Measurements from ENCODE around the gene RRAGD.

Gene RRAGD

DNA sequence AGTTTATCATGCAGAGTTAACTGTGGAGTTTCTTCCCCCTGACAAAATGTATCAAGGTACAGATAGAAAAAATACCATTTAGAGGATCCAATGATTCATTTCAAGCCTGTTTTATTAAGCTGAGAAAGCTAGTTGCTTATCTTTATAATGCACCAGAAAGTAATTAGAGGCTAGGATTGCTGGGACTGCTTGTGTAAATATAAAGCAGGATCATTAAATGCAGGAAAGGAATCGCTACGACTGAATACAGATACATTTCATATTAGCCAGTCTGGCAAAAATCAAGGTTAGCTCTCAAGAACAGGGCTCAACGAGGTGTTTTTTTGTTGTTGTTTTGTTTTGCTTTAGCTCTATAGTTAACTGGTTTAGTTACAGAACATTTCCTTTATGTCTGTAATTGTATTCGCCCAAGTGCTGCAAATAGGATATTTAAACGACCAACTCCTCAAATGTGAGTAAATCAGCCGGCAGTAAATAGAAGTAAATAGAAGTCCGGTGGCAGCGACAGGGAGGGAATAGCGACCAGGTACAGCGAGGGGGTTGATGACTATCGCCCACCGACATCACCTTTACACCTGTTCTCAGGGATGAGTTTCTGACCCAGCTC is 60.3 kb downstream of the RRAGD start:
- DNase-seq (ENCODE audit: extremely low spot score, insufficient read length, low read depth) (no peak), FAIRE-seq (no peak)

DNA sequence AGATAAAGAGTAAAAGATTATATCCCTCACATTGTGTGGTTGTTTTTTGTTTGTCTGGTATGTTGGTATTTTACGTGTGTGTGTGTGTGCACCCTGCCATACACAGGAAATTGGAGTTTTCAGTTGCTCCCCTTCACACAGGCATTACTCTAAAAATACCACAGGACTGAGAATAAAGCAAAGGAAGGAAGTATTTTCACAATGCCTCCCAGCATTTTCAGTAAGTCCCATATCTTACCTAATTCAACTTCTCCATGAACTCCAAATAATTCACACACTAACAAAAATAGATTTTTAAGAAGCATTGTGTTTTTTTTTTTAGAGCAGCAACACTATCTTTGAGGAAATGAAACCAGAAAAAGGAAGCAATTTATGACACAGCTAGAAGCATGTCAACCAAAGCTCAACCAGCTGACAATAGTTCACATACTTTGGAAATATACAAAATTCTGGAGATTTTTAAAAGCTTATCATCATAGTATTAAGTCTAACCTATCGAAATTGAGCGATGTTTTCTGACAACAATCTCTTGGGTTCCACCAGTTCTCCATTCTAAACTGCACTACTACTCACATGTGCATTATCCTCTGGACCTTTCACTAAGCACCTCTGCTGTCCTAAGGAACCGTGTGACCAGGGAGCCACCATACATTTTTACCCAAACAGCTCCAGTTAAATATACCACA is 61.6 kb downstream of the RRAGD start:
- DNase-seq (ENCODE audit: extremely low spot score, insufficient read length, low read depth): no peak
- peak; percentile 79 for FAIRE-seq

DNA sequence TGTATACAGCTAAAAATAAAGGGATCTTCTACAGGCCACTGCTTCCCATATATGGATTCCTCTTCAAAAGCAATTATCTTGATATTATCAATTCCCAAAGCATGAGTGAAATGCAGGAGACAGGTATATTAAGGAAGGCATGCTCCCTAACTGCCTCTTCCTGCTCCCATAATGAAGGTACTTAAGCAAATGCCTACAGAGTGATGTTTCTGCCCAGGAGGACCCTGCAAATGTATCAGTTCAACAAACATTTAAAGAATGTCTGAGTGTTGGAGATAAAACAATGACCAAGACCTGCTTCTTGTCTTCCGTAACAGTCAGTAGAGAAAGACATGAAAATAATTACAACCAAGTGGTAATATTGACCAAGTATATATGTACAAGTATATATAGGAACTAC is 63.7 kb downstream of the RRAGD start:
- DNase-seq (ENCODE audit: extremely low spot score, insufficient read length, low read depth) (no peak), FAIRE-seq (peak; percentile 38)

DNA sequence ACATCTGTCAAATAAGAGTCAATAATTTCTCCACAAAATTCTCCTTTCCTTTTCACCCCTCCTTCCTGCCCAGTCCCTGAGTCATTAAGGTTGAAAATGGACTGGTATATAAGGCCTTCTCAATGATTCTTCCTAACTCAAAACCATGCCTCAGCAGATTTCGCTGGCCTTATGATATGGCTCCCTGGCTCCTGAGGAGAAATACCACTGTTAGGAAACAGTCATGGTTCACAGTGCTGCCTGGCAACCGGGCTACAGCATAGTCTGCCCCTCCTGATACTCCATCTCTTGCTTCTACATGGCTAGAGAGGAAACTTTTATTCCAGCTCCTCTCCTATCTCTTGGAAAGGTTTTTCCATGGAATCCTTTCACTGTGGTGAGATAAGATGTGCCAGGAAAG is 64.2 kb downstream of the RRAGD start:
- DNase-seq (ENCODE audit: extremely low spot score, insufficient read length, low read depth) (no peak), FAIRE-seq (no peak)

DNA sequence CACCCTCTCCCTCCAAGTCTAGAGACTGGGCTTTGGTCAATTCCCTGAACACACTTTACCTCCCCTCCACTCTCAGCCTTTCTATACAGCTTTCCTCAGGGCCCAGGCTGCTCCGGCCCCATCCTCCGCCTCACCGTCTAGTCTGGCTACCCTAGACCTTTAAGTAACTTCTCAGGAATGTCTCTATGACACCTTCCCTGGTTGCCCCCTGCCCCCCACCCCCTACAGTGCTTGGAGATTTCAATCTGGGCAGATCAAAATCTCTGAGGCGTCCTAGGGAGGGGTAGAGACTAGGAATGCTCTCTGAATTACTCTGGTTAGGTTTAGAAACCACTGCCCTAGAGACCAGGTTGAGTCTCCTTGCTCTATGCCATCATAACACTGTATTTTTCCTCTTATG is 65.6 kb downstream of the RRAGD start:
- FAIRE-seq: no peak
- DNase-seq (ENCODE audit: extremely low spot score, insufficient read length, low read depth): no peak

DNA sequence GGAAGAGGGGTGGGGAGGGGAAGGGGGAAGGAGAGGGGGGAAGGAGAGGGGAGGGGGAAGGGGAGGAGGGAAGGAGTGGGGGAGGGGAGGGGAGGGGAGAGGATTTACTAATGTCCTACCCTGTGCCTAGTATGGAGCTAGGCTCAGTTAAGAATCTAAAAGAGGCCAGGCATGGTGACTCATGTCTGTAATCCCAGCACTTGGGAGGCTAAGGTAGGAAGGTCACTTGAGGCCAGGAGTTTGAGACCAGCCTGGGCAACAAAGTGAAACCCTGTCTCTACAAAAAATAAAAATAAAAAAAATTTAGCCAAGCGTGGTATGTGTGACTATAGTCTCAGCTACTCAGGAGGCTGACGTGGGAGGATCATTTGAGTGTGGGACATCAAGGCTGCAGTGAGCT is 72.5 kb downstream of the RRAGD start:
- no peak for DNase-seq (ENCODE audit: extremely low spot score, insufficient read length, low read depth)
- FAIRE-seq: no peak

DNA sequence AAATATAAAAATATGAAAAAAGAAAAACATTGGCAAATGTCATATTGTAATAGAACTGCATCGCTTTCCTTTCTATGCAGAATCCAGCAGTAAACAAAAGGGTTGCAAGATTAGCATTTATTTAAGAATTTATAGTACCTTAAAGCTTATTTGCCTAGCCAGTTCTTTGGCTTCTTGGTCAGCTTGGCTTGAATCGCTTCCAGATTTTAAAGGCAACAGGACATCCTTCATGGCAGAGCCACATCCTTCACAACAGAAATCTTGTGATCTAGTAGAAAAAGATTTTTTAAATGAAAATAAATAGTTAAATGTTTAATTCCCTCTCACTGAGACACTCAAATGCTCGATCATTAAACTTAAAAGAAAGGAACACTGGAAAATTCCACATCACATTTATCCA is 76.9 kb downstream of the RRAGD start:
- no peak for FAIRE-seq
- no peak for DNase-seq (ENCODE audit: extremely low spot score, insufficient read length, low read depth)

DNA sequence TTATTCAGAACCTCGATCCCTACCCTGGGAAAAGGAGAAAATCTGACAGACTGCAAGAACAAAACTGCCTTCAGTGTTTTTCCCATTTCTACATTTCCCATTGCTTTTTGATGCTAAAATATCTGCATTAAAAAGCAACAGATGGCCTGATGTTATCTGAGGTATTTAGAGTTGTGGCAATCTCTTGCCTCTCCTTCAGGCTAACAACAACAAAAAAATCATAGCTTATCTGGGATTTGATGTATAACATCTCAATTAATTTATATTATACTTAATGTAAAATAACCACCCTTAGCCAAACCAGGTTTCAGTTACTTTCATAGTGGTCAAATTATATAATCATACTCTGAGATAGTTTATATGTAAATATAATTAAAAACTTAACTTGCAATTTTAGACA is 81.2 kb downstream of the RRAGD start:
- no peak for DNase-seq (ENCODE audit: extremely low spot score, insufficient read length, low read depth)
- FAIRE-seq: no peak

DNA sequence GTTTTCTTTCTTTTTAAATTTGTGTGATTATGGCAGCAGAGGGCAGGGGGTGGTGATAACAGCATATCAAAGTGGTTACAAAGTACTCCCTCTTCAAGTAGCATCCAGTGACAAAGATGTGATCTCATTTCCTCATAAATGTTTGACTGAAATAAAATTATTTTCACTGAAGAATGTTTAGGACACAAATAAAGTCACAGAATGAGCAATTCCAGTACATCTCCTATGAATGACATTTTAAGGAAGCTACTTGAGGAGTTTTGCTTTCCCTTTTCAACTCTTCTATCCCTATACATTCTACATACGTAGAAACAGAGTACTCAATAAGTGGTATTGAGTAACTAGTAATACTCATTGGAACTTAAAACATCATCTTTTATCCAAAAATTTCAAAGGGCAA is 83.1 kb downstream of the RRAGD start:
- DNase-seq (ENCODE audit: extremely low spot score, insufficient read length, low read depth) (no peak), FAIRE-seq (no peak)

DNA sequence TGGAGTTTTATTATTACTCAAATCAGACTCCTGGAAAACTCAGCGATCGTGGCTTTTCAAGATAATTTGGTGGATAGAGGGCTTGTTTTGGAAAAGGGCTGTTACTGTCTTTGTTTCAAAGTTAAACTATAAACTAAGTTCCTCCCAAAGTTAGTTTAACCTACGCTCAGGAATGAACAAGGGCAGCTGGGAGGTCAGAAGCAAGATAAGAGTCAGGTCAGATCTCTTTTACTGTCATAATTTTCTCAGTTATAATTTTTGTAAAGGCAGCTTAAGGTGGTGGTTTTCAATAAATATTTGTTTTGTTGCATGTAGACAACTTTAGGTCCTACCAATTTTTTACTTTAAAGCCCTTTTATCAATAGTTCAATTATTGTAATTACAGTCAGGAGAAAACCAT is 87.8 kb downstream of the RRAGD start:
- no peak for DNase-seq (ENCODE audit: extremely low spot score, insufficient read length, low read depth)
- no peak for FAIRE-seq

DNA sequence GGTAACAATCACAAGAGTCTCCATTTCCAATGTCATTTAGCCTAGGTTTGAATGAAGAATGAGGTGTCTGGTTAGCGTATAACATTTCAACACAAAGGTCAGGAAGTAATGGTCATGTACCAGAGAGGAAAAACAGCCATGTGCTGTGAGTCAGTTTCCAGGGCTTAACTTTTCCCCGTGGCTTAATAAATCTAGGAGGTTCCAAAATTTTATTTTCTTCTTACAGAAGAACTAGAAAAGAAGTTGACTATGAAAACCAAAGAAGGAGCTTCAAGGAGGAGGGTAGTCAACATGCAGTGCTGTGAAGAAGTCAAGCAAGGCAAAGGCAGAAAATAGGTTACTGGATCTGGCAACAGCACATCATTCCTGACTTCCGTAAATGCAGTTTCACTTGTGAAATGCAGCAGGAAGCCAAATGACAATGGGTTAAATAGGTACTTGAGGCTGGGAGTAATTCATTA is 88.5 kb downstream of the RRAGD start:
- no peak for DNase-seq (ENCODE audit: extremely low spot score, insufficient read length, low read depth)
- no peak for FAIRE-seq

DNA sequence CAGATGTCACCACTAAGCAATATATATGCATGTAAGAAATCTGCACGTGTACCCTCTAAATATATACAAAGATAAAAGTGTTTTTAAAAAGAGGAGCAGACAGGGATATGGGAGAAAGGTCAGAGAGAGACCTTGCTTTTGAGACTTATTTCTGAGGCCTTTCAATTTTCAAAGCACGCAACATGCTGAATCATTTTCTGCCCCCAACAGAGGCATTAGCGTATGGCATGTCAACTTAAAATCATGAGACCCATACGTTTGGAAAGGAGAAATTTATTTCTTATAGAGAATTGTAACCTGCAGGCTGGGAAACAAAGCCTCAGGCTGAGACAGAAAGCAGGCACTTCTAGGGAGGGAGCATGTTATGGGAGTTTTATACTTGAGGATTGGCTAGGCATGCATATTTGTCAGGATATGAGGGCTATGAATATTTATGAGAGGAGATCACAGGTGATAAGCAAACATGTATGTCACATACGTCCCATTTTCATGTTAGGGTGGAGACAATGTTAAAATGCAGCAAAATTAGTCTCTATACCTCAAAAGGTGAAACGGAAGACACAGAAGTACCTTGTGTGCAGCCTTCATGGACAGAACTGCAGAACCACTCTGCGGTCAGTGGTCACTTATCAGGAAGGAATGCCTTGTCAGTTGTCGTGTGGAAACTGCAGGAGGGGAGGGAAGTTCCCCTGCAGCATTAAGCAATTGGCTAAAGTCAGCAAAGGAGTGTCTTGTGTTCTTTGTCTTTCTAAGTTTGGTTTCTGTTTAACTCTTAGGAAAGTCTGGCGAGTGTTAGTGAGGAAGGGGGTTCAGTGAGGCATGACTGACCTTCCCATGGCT is 90.7 kb downstream of the RRAGD start:
- DNase-seq (ENCODE audit: extremely low spot score, insufficient read length, low read depth) (no peak), FAIRE-seq (peak; percentile 66)

DNA sequence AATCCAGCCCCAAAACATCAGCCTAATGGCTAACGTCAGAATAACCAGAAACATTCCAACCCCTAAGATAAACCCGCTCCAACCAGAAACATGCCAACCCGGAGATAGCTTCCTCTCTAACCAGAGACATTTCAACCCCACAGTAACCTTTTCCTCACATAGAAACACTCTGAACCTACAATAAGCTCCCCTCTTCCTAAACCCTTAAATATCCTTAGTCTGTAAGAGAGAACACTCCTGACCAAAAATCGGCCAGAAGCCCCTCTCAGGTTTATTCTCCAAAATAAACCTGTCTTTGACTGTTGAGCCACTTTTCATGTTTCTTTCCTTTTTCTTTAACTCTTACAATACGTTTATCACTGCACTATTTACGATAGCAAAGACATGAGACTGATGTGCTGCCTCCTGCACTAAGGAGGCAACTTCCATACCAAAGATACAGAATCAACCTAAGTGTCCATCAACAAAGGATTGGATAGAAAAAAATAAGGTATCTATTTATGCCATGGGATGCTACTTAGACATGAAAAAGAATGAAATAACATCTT is 92.0 kb downstream of the RRAGD start:
- DNase-seq (ENCODE audit: extremely low spot score, insufficient read length, low read depth) (no peak), FAIRE-seq (no peak)

DNA sequence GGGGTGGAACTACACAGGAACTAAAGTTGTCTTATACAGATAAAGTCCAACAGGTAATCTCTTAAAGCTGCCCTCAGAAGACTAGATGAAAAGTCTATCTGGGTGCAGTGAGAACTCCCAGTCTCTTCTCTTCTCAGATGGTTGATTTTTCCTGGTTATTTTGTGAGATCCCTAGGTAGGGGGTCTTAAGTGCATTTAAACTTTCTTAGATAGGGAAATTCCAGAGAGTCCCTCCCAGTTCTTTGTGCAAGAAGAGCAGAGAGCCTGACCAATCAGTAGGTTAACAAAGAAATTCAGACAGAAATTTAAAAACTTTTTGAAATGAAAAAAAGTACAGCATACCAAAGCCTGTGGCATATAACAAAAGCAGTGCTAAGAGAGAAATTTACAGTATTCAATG is 95.0 kb downstream of the RRAGD start:
- DNase-seq (ENCODE audit: extremely low spot score, insufficient read length, low read depth): no peak
- no peak for FAIRE-seq

DNA sequence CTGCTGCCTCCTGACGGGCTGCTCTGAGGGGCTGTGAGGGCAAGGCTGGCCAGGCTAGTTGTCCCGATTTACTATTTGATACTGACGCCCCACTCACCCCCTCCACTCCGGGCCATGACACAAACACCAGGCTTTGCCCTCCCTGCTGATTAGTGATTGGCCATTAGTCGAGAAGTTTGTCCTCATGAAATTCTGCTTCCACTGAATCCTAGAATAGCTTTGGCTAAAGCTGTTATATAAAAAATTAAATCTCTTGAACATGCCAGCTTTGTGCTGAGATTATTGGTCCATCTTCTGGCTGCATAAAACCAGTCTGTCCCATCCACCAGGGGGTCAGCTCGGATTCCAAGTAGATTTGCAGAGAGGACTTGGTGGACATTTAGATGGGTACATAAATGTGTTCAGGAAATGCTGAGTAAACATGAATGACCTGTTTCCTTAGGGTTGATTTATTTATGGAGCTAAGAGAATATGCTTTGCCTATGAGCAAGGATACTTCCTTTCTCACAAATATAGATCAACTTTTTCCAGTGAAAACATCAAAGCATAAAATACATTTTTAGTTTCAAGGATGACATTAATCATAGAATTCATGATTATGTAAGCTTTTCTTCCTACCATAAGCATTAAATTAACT is 96.7 kb downstream of the RRAGD start, which contains the start of gene GABRR2:
Gene GABRR2 (minus strand): TSS at position 51 of the 637 bp plus-strand sequence. CDS start 134 bp downstream, outside the sequence.
- FAIRE-seq: no peak
- no peak for DNase-seq (ENCODE audit: extremely low spot score, insufficient read length, low read depth)

DNA sequence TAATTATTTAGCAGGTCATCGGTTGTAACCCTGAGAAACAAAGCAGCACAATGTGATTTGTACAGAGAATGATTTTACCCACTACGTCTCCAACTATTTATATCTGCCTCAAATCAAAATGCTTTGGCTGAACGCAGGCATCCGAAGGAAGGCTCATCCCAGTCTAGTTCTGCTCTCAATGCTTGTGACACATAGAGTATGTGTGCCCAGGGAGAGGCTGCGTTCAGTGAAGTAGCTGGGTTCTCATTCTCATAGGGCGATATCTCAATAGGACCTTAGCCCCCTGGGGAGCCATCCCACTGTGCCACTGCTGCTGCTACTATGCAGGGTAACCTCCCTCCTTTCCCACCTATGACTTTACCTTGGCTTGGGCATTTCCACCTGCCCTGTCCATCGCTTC is 97.4 kb downstream of the RRAGD start:
- DNase-seq (ENCODE audit: extremely low spot score, insufficient read length, low read depth): no peak
- no peak for FAIRE-seq

All from GM18507 (cell line).